GM18498 (cell line): Measurements from ENCODE around the gene RFWD3.
"Not testable (repeated sequence)": the region's sequence is repeated elsewhere in the genome, so short reads cannot be mapped to it uniquely, and the experiment has no call there.

Source experiments
- ATAC-seq: cut with Tn5 transposase; IDR thresholded peaks from one replicate; pipeline ENCODE4 v1.9.1; 2021; ENCODE audit warnings: mild to moderate bottlenecking, moderate library complexity; ENCODE audit not compliant: unreplicated experiment

Gene RFWD3, protein sequence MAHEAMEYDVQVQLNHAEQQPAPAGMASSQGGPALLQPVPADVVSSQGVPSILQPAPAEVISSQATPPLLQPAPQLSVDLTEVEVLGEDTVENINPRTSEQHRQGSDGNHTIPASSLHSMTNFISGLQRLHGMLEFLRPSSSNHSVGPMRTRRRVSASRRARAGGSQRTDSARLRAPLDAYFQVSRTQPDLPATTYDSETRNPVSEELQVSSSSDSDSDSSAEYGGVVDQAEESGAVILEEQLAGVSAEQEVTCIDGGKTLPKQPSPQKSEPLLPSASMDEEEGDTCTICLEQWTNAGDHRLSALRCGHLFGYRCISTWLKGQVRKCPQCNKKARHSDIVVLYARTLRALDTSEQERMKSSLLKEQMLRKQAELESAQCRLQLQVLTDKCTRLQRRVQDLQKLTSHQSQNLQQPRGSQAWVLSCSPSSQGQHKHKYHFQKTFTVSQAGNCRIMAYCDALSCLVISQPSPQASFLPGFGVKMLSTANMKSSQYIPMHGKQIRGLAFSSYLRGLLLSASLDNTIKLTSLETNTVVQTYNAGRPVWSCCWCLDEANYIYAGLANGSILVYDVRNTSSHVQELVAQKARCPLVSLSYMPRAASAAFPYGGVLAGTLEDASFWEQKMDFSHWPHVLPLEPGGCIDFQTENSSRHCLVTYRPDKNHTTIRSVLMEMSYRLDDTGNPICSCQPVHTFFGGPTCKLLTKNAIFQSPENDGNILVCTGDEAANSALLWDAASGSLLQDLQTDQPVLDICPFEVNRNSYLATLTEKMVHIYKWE

DNA sequence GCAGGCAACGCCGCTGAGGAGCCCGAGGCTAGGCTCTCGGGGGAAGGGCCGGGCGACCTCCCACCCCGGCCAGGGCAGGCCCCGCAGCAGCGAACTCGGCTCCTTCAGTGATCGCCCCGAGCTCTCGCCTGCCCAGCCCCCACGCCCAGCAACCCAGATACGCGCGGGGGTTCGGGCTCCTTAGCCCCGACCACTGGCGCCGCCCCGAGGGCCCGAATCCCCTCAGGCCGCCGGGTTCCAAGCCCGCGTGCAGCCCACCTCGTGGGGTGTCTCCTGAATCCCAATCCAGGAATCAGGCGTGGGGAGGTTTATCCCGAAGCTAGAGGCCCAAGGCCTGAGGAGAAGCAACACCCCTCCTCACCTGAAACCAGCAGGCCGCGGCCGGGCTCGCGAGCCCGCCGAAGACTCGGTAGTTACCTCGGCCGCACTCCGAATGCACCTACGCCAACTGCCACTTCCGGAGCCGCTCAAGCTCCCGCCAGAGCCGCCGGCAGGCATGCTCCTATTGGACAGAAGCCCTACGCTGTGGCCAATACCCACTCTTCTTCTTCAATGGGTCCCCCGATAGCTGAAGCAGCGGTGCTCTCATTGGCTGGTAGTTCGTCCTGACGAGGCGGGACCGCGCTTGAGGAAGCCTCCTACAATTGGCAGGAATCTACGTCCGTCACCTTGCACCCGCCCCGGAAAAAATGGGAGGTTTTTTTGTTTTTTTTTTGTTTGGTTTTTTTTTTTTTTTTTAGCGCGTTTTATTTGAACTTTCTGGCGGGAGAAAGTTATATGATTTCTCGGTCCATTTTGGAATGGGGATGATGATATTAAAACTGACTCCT lies at the start of gene RFWD3:
Gene RFWD3, minus strand, starts transcription at position 453 of the 830 bp plus-strand sequence. CDS start 5,428 bp downstream, outside the sequence.
- peak; percentile 100 for ATAC-seq

DNA sequence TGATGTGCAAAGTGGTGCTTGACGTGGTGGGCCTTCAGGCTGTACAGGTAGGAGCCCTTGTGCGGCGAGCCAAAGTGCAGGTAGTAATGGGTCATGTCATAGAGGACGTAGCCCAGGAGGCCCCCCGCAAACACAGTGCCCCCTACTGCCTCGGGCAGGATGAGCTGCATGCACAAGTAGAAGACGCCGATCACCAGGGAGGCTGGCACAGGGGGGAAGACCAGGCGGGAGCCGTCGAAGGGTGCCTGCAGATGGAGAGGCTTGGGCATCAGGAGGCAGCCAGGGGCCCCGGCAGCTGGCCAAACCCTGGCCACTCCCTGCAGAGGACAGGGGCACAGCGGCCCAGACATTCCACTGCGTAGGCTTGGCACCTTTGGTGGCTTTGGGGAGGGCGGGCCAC lies 49.7 kb upstream of the RFWD3 start:
- ATAC-seq, result no peak

DNA sequence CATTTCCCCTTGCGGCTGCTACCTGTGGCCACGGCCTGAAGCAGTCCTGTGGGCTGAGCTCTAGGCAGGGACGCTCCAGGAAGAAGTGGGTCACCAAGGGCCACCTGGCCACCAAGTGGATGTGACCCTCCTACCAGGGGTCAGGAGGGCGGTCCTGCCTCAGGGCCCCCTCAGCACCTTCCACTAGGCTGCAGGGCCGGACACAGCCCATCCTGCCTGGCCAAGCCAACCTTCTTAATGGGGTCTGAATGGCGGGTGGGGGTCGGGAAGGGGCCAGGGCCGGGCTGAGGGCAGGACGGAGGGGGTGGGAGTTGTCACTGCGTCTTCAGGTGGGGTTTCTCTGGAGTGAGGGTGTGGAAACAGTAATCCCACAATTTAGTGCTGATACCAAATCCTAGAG lies 47.2 kb upstream of the RFWD3 start:
- ATAC-seq, result no peak

DNA sequence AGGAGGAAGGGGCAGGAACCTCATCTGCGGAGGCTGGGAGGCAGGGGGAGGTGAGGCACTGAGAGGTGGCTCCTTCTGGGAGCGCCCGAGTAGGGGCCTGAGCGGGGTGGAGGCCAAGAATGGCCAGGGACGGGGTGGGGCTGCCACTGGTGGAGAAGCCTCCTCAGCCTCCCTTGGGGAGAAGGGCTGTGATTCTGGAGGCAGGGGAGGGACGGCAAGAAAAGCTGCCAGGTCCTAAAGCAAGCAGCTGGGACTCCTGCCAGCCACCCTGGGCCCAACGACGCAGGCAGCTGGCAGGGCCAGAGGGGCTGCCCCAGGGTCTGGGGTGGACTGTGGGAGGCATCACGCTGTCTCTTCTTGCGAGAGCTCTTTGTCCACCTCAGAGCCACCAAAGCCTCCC lies 46.6 kb upstream of the RFWD3 start:
- ATAC-seq, result no peak

DNA sequence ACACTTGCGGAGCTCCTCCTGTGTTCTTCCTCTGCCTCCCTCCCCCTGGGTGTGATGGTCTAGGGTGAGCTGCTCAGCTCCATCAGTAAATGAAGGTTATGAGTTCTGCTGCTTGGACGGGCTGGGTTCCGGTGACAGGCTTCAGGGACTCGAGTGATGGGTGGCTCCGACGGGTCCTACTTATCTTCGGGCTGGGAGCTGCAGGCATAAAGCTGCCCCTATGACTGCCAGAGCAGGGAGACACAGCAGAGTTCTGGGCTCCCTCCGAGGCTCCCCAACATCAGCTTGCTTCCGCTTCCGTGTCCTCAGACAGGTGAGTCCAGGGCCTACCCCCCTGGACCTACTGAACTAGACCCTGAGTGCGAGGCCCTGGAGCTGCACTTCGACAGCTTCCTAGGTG lies 45.3 kb upstream of the RFWD3 start:
- no peak for ATAC-seq

DNA sequence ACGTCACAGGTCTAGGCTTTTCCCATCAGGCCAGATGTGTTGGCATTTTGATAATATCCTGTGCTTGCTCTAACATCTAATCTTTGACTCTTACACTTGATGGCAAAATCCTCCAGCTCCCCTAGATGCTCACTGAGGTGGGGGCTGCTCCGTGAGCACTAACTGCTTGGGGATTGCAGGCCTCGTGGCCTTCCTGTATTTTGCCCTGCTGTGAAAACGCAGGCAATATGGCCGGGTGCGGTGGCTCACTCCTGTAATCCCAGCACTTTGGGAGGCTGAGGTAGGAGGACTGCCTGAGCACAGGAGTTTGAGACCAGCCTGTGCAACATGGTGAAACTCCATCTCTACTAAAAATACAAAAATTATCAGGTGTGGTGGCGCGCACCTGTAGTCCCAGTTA lies 43.7 kb upstream of the RFWD3 start:
- ATAC-seq, result no peak

DNA sequence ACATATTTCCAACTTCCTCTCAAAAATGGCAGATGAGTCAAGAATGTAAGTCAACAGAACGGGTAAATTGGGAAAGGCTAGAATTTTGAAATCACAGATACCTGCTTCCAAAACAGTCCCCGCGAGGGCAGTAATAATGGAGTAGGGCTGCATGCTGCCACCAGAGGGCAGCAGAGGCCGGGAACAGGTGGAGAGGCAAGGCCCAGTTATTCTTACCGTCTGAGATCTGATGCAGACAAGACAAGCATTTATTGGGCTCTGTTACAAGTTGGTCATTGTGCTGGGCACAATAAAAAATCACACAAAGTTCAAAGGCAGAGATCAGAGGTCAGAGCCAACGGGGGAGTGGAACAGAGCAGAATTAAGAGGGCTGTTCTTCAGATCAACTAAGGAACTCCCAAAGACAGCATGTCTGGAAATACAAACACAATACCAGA lies 42.8 kb upstream of the RFWD3 start:
- peak; percentile 95 for ATAC-seq

DNA sequence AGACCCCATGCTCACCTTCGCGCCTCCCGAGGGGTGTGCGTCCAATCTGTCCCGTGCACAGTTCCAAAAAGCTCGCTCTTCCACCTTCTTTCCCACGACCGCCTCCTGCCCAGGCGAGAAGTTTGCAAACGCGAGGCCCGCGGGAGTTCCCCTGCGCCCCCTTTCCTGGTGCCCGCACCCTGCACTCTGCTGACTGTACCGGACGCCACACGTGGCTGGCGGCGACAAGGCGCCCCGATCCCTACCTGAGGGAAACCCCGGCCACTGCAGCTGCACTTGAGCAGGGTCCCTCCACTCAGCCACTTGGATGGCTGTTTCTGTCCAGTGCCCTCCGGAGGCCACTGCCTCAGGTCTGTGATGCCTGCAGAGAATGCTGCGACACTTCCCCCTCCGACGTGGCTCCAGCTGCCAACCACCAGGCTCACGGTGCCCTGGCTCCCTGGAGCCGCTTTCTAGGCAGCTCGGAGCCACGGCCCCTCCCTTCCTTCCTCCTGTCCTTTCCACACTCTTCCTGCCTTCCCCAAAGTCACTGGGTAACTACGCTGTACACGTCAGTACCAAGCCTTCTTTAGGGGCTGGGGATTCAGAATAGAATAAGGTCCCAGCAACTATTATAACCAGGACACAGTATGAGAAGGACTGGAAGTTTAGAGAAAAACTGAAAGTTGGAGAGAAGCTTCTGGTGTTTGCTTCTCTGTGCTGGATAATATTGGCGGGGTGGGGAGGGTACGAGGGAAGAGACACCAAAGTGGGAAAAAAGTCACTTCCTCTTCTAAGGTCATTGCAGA lies 34.0 kb upstream of the RFWD3 start, which contains the start of gene MLKL:
Gene MLKL, minus strand, starts transcription at position 425 of the 788 bp plus-strand sequence. CDS start 5,105 bp downstream, outside the sequence.
- peak; percentile 48 for ATAC-seq

DNA sequence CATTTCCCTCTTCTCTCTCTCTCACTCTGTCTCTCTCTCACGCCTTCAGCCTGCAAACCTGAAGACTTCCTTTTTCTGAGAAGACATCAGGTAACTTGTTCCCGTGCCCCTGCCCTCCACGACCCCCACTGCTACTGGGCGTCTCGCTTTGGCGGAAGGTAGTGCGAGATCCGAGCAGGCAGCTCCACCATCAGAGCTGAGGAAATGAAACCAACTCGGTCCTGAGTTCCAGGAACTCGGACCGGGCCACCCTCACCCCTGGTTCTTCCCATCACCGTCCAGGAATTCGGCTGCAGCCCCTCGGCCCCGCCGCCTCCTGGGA lies 33.4 kb upstream of the RFWD3 start:
- ATAC-seq, result peak; percentile 28

DNA sequence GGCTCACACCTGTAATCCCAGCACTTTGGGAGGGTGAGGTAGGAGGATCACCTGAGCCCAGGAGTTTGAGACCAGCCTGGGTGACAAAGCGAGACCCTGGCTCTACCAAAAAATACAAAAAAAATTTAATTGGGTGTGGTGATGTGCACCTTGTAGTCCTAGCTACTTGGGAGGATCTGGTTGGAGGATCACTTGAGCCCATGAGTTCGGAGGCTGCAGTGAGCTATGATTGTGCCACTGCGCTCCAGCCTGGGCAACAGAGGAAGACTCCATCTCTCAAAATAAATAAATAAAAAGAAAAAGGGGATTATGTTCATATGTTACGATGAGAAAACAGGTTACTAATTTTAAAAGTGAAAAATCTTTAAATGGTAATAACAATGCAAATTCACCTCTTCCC lies 33.0 kb upstream of the RFWD3 start:
- ATAC-seq, result no peak

DNA sequence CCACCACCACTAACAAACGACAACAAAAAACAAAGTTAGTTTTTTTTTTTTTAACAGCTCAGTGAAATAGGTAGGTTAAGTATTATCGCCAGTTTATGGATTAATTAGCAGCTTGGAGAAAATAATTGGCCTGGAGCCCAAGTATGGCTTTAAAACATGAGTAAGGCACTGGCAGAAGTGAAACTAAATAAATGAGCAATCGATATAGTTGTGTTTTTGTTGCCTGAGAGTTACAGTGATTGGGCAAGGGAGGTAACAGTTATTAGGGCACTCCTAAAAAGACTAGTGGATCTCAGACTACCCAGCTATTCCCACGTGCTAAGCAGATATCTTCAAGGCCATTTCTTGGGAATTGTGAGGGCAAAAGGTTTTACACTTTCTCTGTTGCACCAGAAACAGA lies 31.5 kb upstream of the RFWD3 start:
- ATAC-seq, result peak; percentile 21

DNA sequence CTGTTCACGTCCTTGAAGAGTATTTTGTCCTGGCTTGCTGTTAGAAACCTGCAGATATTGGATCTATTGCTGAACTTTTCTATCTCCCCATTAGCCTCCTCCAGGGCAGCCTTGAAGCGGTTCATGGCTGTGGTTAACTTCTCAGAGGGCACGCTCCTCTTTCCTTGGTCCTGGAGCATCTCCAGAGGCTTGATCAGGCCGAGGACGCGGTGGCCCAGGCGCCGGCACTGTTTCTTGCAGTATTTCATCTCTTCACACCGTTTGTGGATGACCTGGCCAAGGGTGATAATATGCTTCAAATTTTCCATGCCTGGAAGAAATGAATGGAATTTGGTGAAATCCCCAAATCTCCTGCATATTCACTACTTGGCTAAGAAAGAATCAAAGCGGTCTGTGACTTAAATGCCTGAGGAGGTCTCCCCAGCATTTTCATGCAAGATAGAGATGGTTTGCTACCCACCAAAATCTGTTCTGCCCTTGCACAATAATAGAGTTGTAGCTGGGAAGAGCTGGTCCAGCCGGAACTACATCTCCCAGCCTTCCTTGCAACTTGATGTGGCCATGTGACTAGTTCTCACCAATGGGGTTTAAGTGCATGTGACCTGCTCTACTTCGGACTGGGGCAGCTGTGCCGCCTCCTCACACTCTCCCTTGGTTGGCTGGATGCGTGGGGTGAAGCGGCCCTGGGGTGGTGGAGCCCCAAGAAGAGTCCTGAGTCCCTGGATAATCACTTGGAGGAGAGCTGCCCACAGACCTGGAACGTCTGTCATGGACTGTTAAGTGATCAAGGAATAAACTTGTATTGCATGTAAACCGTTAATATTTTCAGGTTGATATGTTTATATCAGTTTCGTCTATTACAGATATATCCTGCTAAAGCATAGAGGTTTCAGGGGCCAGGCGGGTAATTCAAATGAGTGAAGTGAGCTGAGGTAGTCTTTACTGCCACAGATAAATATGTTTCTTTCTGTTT lies 29.1 kb upstream of the RFWD3 start:
- peak; percentile 88 for ATAC-seq

DNA sequence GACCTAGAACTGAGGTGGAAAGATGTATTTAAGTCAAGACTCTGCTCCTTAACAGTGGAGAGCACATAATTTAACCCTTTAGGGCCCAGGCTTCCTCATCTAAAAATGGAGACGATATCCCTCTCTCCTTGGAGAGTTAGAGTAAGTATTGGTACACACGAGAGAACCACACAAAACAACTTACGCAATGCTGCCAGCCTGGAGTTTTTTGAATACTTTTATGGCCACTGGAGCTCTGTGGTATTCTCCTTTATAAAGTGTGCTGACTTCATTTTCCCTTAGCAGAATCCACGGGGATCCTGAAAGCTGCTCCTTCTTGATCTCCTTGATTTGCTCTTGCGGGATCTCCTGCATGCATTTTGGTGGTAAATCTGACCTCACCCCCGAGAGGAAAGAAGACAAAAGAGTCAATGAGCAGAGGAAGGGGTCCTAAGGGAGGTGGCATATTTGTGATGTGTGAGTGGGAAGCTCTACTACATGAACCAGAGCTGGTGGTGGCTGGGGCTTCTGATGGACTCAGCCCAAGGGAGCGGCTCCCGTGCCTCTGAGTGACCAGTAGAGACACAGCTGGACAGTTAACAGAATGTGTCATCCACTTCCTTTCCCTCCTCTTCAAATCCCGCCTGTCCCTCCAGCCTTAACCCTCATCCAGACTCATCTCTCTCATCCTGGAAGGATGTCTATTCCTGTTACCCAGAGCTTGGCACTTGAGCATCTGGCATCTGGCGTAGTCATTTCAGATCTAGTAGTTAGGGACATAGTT lies 24.6 kb upstream of the RFWD3 start:
- ATAC-seq, result no peak

DNA sequence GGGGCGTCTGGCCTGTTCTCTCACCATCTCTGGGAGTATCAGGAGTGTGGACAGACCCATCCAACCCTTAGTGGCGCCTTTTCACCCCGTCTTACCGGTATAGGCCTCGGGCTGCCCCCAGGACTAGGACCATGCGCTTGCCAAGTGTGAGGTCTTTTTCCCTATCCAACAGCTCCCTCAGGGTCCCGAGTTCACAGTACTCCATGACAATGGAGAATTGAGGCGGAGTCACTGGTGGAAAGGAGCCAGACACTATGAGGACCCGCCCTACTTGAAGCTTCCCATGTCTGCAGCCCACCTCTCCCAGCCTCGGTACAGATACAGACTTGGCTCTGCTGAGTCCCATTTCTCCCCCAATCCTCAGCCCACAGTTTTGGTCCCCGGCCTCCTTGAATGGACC lies 15.9 kb upstream of the RFWD3 start:
- ATAC-seq, result no peak

DNA sequence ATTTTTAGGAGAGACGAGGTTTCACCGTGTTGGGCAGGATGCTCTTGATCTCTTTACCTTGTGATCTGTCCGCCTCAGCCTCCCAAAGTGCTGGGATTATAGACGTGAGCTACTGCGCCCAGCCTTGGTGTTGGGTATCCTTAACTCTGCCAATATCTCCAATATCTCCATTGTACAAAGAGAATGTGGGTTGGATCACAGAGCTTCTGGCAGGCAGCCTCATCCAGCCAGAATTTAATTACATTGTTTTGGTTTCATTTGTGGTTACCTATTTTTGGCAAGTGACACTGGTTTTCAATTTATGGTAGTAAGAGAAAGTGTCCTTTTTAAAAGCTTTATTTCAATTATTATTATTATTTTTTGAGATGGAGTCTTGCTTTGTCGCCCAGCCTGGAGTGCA lies 14.0 kb upstream of the RFWD3 start:
- no peak for ATAC-seq

DNA sequence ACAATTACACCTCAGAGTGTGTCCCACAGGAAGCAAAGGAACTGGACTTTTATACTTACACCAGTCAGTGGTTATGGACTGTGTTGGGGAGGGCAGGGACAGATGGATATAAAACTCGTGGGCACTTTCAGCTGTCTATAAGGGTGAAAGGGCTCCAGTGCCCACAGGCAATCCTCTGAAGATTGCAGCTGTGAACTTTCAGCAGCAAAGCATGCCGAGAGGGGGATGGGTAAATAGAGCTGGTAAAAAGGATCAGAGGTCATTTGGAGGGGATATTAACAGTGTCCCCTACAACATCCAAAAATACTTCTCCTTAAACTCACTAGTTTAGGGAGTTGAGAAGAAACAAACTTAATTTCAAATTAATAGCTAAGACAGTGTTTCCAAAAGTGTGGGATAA lies 13.3 kb upstream of the RFWD3 start:
- ATAC-seq, result no peak

DNA sequence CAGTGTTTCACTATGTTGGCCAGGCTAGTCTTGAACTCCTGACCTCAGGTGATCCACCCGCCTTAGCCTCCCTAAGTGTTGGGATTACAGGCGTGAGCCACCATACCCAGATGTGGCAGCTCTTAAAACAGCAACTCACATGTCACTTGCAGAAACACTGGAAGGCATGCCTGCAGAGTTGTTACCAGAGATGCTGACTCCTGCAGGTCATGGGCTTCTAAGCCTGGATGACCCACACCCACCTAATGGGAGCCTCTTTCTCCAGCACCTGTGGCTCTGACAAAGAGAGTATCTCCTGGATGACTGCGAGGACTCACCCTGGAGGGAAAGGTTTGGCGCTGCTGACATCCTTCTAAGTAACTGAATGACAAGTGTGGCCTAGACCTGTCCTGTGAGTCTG lies 11.2 kb upstream of the RFWD3 start:
- no peak for ATAC-seq

DNA sequence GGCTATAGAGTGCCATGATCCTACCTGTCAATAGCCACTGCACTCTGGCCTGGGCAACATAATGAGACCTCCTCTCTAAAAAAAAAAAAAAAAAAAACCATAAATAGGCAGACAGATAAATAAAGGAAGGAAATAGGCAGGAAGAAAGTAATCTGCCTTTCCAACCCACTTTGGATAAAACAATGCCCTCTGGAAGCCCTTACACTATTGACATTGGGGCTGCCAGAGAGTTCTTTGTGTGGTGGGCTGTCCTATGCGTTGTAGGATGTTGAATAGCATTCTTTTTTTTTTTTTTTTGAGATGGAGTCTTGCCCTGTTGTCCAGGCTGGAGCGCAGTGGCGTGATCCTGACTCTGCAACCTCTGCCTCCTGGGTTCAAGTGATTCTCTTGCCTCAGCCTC lies 7.2 kb upstream of the RFWD3 start:
- no peak for ATAC-seq

DNA sequence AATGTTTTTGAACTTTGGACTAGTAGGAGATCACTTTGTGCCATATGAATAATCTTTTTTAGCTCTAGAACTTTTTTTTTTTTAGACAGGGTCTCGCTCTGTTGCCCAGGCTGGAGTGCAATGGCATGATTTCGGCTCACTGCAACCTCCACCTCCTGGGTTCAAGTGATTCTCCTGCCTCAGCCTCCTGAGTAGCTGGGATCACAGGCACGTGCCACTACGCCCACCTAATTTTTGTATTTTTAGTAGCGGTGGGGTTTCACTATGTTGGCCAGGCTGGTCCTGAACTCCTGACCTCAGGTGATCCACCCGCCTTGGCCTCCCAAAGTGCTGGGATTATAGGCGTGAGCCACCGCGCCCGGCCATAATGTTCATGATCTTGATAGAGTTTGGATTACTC lies 2.2 kb upstream of the RFWD3 start:
- not testable (repeated sequence) for ATAC-seq
